Psoas muscle (tissue), 8 donors: ENCODE data around the gene B9D1. TPM values are rescaled to one million over a fixed set of nuclear protein-coding genes. Genes with fewer than 3 reads are reported as not detected.
A peak's percentile ranks its signal among the peaks of the same experiment; 100 is the strongest.

Source experiments
- ATAC-seq, 4 donors: fragments of 200-7000 bp; cut with Tn5 transposase; one replicate each; pipeline ENCODE4 v1.9.1; 2020; ENCODE audit warnings: moderate library complexity in 3 of 4, mild to moderate bottlenecking in 2 of 4
- DNase-seq, 2 donors: peaks; one replicate each; pipeline ENCODE4 v3.0.0-alpha.2; 2020
- H3K27ac ChIP-seq: fragments of 200-600 bp; one replicate; pipeline ENCODE4 v1.8.0; 2022
- H3K27me3 ChIP-seq, 3 donors: fragments of 200-600 bp in 1 of 3; one replicate each; pipeline versions ENCODE4 v1.6.1 to v1.8.0; 2013 to 2022; ENCODE audit warnings: low read length in 2 of 3, mild to moderate bottlenecking in 2 of 3, moderate library complexity in 1 of 3; ENCODE audit not compliant: insufficient read depth in 3 of 3
- H3K36me3 ChIP-seq, 2 donors: fragments of 200-600 bp in 1 of 2; one replicate each; pipeline versions ENCODE4 v1.6.1 to v1.8.0; 2013 to 2022; ENCODE audit warnings: low read depth in 1 of 2, mild to moderate bottlenecking in 1 of 2, moderate library complexity in 1 of 2; ENCODE audit not compliant: insufficient read depth in 1 of 2
- H3K4me1 ChIP-seq: fragments of 200-600 bp; one replicate; pipeline ENCODE4 v1.8.0; 2022
- H3K4me3 ChIP-seq: fragments of 200-600 bp; one replicate; pipeline ENCODE4 v1.8.0; 2022; ENCODE audit warnings: mild to moderate bottlenecking
- H3K9me3 ChIP-seq: fragments of 200-600 bp; one replicate; pipeline ENCODE4 v1.8.0; 2022
- CTCF ChIP-seq: fragments of 200-600 bp; IDR thresholded peaks from one replicate; pipeline ENCODE4 v1.8.0; 2022; ENCODE audit warnings: antibody characterized with exemption
- WGBS, 3 donors: extraction: QIAGEN DNeasy Blood & Tissue Kit; methylation state at CpG; one replicate each; pipeline versions ENCODE4 v1.1.6 to v1.1.7; 2013; 5-methylcytosine and 5-hydroxymethylcytosine counted together
- intact Hi-C, 2 donors: fragments of 100-400 bp; cut with DNase I; formaldehyde crosslinking; loops; one replicate each; pipeline versions ENCODE4 v1.11.0 to v1.14.2; 2022
- polyA plus RNA-seq, 3 donors: library from polyadenylated mRNA; stranded (reverse); fragments of 200-250 nt; gene quantifications; one replicate each; pipeline ENCODE4 v1.2.3, GENCODE V29; 2013
- total RNA-seq, 4 donors: library from RNA; stranded (reverse); fragmentation: NEBNext Ultra II Directional in 2 of 4; extraction: Animal tissue kit (Norgen Biotek cat#: 25700) in 2 of 4; gene quantifications; one replicate each; pipeline versions ENCODE4 v1.2.1 to v1.2.4, GENCODE V29; 2021 to 2023
- donor health status: healthy with polysubstance abuse.
- donor health status: DM: no; HTN: no; CAD: no; lungs with moderate emphysema.
- donor health status: Bipolar disorder and iron deficiency.
- donor health status: healthy.
- donor health status: DM: yes; HTN: yes; CAD: no.
- donor health status: DM: no; HTN: no; CAD: no.
- donor health status: DM: no; HTN: no; CAD: no.
- donor health status: DM: yes; HTN: yes; CAD: no.

The B9D1 gene
- total and polyA plus RNA-seq, 7 donors, result 4.7 to 9.2 (median 7.0) TPM

DNA sequence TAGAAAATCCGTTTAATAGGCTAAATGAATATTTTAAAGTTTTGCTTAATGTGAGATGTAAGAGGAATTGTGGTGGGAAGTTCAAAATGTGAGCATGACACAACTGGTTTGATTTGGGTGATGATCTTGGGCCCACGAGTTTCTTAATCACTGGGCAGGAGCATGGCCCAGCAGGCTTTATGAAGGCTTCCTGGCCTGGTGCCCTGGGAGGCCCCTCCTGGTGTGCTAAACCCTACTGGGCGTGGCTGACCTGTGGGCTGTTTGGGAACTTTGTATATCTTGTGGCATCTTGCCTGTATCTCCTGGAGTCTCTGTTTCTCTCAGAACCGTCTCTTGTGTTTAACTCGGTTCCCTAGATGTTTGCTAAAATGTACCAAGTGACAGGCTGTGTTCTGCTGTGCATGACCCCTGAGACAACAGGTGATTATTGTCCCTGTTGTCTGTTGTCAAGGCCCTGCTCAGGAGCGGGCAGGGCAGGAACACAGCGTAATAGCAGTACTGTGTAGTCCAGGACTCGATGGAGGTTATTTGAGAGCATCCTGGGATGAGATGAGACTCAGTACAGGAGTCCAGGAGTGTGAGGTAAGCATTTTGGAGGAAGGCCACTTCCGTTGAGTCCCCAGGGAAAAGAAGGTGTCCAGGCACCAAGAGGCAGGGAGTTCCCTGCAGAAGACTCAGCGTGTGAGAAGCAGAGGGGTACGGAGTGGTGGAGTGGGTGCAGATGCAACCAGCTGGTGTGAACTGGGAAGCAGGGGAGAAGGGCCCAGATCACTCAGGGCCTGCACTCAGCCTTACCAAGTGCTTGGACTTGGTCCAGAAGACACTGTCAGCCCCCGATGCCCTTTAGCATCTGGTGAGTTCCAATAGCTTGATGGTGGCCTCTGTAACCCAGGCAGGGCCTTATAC is 48.5 kb downstream of the B9D1 start:
- peaks cover 13% of the 10 kb centered on the region for H3K4me1 ChIP-seq
- intact Hi-C loops, result no loop called here
- H3K4me3 ChIP-seq, result no peak overlapping the region
- H3K27ac ChIP-seq, result no peak overlapping the region
- H3K36me3 ChIP-seq, result peaks cover 2 to 32% of the 10 kb centered on the region in 2 donors
- ATAC-seq (no peak), DNase-seq (no peak)
- no peaks in the 10 kb centered on the region for H3K9me3 ChIP-seq
- TF ChIP-seq CTCF, result no peak
- H3K27me3 ChIP-seq, result no peaks in the 10 kb centered on the region
- WGBS, 3 donors, result 47 to 66% (median 63%) methylated on average over 12 of the region's 12 CpGs

DNA sequence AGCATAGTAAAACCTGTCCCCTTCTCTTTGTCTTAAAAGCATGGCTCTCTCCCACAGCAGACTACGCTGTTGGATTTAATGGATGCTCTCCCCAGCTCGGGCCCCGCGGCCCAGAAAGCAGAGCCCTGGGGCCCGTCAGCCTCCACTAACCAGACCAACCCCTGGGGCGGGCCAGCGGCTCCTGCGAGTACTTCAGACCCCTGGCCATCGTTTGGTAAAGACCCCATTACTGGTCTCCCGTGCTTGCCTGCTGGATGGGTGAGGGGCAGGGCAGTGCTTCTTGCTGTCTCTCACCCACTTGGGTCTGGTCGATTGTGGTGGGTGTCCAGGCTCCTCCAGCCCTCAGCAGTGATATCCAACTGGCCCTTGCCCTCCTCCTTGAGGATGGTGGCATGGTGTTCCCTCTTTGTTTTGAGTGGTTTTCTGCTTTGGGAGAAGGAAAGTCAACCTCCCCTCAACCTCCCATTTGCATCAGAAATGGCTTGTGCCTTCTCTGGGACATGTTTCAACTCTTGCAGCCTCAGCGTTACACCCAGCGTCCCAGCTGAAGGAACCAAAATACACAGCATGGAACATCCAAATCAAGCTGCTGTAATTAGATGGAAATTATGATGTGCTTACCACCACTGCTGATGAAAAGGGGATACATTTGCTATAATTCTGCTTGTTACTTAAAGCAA is 49.3 kb downstream of the B9D1 start:
- H3K36me3 ChIP-seq, result peaks cover 2 to 32% of the 10 kb centered on the region in 2 donors
- peaks cover 15% of the 10 kb centered on the region for H3K4me1 ChIP-seq
- peak overlapping the region; percentile 16 for H3K27ac ChIP-seq
- 94 to 95% (median 94%) methylated on average over 13 of the region's 13 CpGs for WGBS, 3 donors
- ATAC-seq (no peak), DNase-seq (no peak)
- no peak overlapping the region for H3K4me3 ChIP-seq
- no peaks in the 10 kb centered on the region for H3K9me3 ChIP-seq
- no peak for TF ChIP-seq CTCF
- H3K27me3 ChIP-seq, result no peaks in the 10 kb centered on the region
- intact Hi-C loops, result no loop called here

GRCh38 chr17:19312406-19312805 is 50.1 kb downstream of the B9D1 start:
- TF ChIP-seq CTCF, result no peak
- no peak overlapping the region for H3K4me3 ChIP-seq
- 78 to 86% (median 85%) methylated on average over 7 of the region's 7 CpGs for WGBS, 3 donors
- no peak for ATAC-seq
- H3K4me1 ChIP-seq, result peaks cover 16% of the 10 kb centered on the region
- DNase-seq, result no peak
- H3K27ac ChIP-seq, result peak overlapping the region; percentile 61
- H3K9me3 ChIP-seq, result no peaks in the 10 kb centered on the region
- intact Hi-C loops, result no loop called here
- H3K27me3 ChIP-seq, result no peaks in the 10 kb centered on the region
- peaks cover 2 to 32% of the 10 kb centered on the region in 2 donors for H3K36me3 ChIP-seq

GRCh38 chr17:19311421-19312215 is 50.9 kb downstream of the B9D1 start:
- ATAC-seq, result peak in 1 of 4 donors; percentile 50

More at GRCh38 chr17:19311421-19312215, 50.9 kb downstream of the B9D1 start:
- Histone ChIP-seq H3K9me3 (no peaks in the 10 kb centered on the region), H3K36me3 (peaks cover 2 to 32% of the 10 kb centered on the region in 2 donors), H3K4me3 (no peak overlapping the region), H3K4me1 (peaks cover 14% of the 10 kb centered on the region), H3K27ac (peak overlapping the region; percentile 61), H3K27me3 (no peaks in the 10 kb centered on the region)
- TF ChIP-seq CTCF, result no peak
- no peak for DNase-seq
- intact Hi-C loops, result no loop called here
- WGBS, 3 donors, result 69 to 85% (median 81%) methylated on average over 6 of the region's 6 CpGs
